Measurements from ENCODE around the gene TM2D3.

The TM2D3 gene

GRCh38 chr15:101623367-101624304 is 28.5 kb downstream of the TM2D3 start:
- DNase-seq (ENCODE audit: low read depth in 2 of 2), result no peak

- no peak for DNase-seq (ENCODE audit: low read depth in 2 of 2)
These were observed 30.2 kb downstream of the TM2D3 start for GRCh38 chr15:101621961-101622360.

- no peak for DNase-seq (ENCODE audit: low read depth in 2 of 2)
These were observed 31.5 kb downstream of the TM2D3 start for GRCh38 chr15:101620671-101621070.

GRCh38 chr15:101619615-101619865 is 32.6 kb downstream of the TM2D3 start:
- DNase-seq (ENCODE audit: low read depth in 2 of 2), result no peak

GRCh38 chr15:101618851-101619614 is 33.1 kb downstream of the TM2D3 start:
- no peak for DNase-seq (ENCODE audit: low read depth in 2 of 2)

GRCh38 chr15:101618076-101618475 is 34.1 kb downstream of the TM2D3 start:
- no peak for DNase-seq (ENCODE audit: low read depth in 2 of 2)

- no peak for DNase-seq (ENCODE audit: low read depth in 2 of 2)
These were observed 34.7 kb downstream of the TM2D3 start for GRCh38 chr15:101617390-101617965.

GRCh38 chr15:101615986-101616848 is 36.0 kb downstream of the TM2D3 start:
- DNase-seq (ENCODE audit: low read depth in 2 of 2), result no peak

- no peak for DNase-seq (ENCODE audit: low read depth in 2 of 2)
These were observed 36.7 kb downstream of the TM2D3 start for GRCh38 chr15:101615414-101615985.

- no peak for DNase-seq (ENCODE audit: low read depth in 2 of 2)
These were observed 37.4 kb downstream of the TM2D3 start for GRCh38 chr15:101614761-101615160.

- DNase-seq (ENCODE audit: low read depth in 2 of 2), result no peak
These were observed 38.1 kb downstream of the TM2D3 start for GRCh38 chr15:101614001-101614585.

- DNase-seq (ENCODE audit: low read depth in 2 of 2), result no peak
These were observed 38.8 kb downstream of the TM2D3 start for GRCh38 chr15:101613130-101614000.

GRCh38 chr15:101612676-101613075 is 39.5 kb downstream of the TM2D3 start:
- no peak for DNase-seq (ENCODE audit: low read depth in 2 of 2)

GRCh38 chr15:101611580-101612299 is 40.4 kb downstream of the TM2D3 start:
- no peak for DNase-seq (ENCODE audit: low read depth in 2 of 2)

- DNase-seq (ENCODE audit: low read depth in 2 of 2), result no peak
These were observed 41.2 kb downstream of the TM2D3 start for GRCh38 chr15:101611007-101611406.

GRCh38 chr15:101610611-101611000 is 41.6 kb downstream of the TM2D3 start:
- no peak for DNase-seq (ENCODE audit: low read depth in 2 of 2)

GRCh38 chr15:101609742-101610610 is 42.2 kb downstream of the TM2D3 start:
- no peak for DNase-seq (ENCODE audit: low read depth in 2 of 2)

GRCh38 chr15:101608201-101608600 is 44.0 kb downstream of the TM2D3 start:
- DNase-seq (ENCODE audit: low read depth in 2 of 2), result no peak

Data from stimulated activated CD4-positive, alpha-beta T cell treated with anti-CD3 and anti-CD28 coated beads, Interleukin-15, amount 100 ng/mL, for 48 hours (primary cell).